BLaER1 treated with 17β-estradiol and CSF1 and Interleukin-3, amounts not matched to agents 10 nM and 100 nM (cell line): ENCODE data around the gene NXPH4.

Experiments
- H3K27ac ChIP-seq, 11 experiments: shearing (Covaris generic); formaldehyde crosslinking; 2 replicates each; pipeline ENCODE4 v1.8.1; 2022
- H3K27me3 ChIP-seq, 11 experiments: shearing (Covaris generic); formaldehyde crosslinking; 2 replicates each; pipeline ENCODE4 v1.8.1; 2022
- H3K36me3 ChIP-seq, 11 experiments: shearing (Covaris generic); formaldehyde crosslinking; 2 replicates each; pipeline ENCODE4 v1.8.1; 2022
- H3K4me1 ChIP-seq, 10 experiments: shearing (Covaris generic); formaldehyde crosslinking; 2 replicates each; pipeline ENCODE4 v1.8.1; 2022
- H3K4me2 ChIP-seq, 11 experiments: shearing (Covaris generic); formaldehyde crosslinking; 2 replicates each; pipeline ENCODE4 v1.8.1; 2022
- H3K4me3 ChIP-seq, 10 experiments: shearing (Covaris generic); formaldehyde crosslinking; 2 replicates each; pipeline ENCODE4 v1.8.1; 2022
- H3K9ac ChIP-seq, 11 experiments: shearing (Covaris generic); formaldehyde crosslinking; 2 replicates each; pipeline ENCODE4 v1.8.1; 2022
- H3K9me3 ChIP-seq, 11 experiments: shearing (Covaris generic); formaldehyde crosslinking; replicated peaks in 1 of 11; 2 replicates each; pipeline ENCODE4 v1.8.1; 2022
- H4K20me1 ChIP-seq, 11 experiments: shearing (Covaris generic); formaldehyde crosslinking; 2 replicates each; pipeline ENCODE4 v1.8.1; 2022
- Cebpa-rat ChIP-seq, 11 experiments: shearing (Covaris generic); IDR thresholded peaks; 2 replicates each; pipeline ENCODE4 v1.8.1; 2022

Gene NXPH4

GRCh38 chr12:57209916-57210315, 6.7 kb upstream of the NXPH4 start:
- peaks cover under 1 to 83% (median 9%) of the 10 kb centered on the region in 11 experiments; a peak in 15 of 22 replicates for H3K36me3 ChIP-seq
- TF ChIP-seq Cebpa-rat (IDR thresholded peaks at IDR 0.05), result no peak
- no peak overlapping the region; a peak in 1 of 22 replicates for H3K9ac ChIP-seq
- no peaks in the 10 kb centered on the region for H3K9me3 ChIP-seq
- peaks cover 5 to 99% (median 24%) of the 10 kb centered on the region in 11 experiments; a peak in 18 of 22 replicates for H4K20me1 ChIP-seq
- peaks cover 25 to 70% (median 65%) of the 10 kb centered on the region in 10 experiments for H3K4me1 ChIP-seq
- H3K4me2 ChIP-seq, result peak overlapping the region in 9 of 11 experiments; percentile 39 to 89 (median 75); a peak in 16 of 22 replicates
- no peak overlapping the region for H3K4me3 ChIP-seq
- no peak overlapping the region for H3K27ac ChIP-seq
- H3K27me3 ChIP-seq, result peaks cover 13 to 16% (median 16%) of the 10 kb centered on the region in 11 experiments

DNA sequence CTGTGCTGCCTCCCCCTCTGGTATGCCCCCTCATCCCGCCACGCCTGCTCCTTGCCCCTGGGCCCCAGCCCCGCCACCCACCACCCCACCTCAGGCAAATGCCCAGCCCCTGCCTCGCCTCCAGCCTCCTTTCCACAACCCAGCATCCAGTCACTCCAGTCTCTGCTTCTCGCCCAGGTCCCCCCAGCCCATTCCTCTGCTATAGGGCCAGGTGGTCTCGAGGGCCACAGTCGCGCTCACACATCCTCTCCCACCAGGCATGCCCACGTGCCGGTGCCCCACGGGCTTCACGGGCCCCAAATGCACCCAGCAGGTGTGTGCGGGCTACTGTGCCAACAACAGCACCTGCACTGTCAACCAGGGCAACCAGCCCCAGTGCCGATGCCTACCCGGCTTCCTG, 6.1 kb upstream of the NXPH4 start:
- Histone ChIP-seq H3K27ac (no peak overlapping the region), H3K4me1 (peaks cover 30 to 76% (median 68%) of the 10 kb centered on the region in 10 experiments), H3K27me3 (peaks cover 19 to 22% (median 21%) of the 10 kb centered on the region in 11 experiments), H3K4me3 (no peak overlapping the region), H3K9me3 (no peaks in the 10 kb centered on the region), H3K4me2 (peak overlapping the region in 9 of 11 experiments; percentile 39 to 89 (median 75); a peak in 18 of 22 replicates), H4K20me1 (peaks cover 11 to 99% (median 27%) of the 10 kb centered on the region in 11 experiments; a peak in 20 of 22 replicates), H3K9ac (peak overlapping the region in 2 of 11 experiments; percentile 2 to 33; a peak in 3 of 22 replicates), H3K36me3 (peaks cover 0 to 78% (median 4%) of the 10 kb centered on the region in 11 experiments; a peak in 13 of 22 replicates)
- TF ChIP-seq Cebpa-rat (IDR thresholded peaks at IDR 0.05), result no peak

- Histone ChIP-seq H3K4me2 (peak overlapping the region in 9 of 11 experiments; percentile 39 to 89 (median 75); a peak in 18 of 22 replicates), H3K9ac (peak overlapping the region in 2 of 11 experiments; percentile 2 to 33; a peak in 3 of 22 replicates), H3K4me3 (no peak overlapping the region), H3K36me3 (peaks cover 0 to 71% (median 0%) of the 10 kb centered on the region in 11 experiments; a peak in 12 of 22 replicates), H4K20me1 (peaks cover 17 to 99% (median 33%) of the 10 kb centered on the region in 11 experiments; a peak in 20 of 22 replicates), H3K4me1 (peaks cover 37 to 82% (median 75%) of the 10 kb centered on the region in 10 experiments), H3K27ac (no peak overlapping the region), H3K9me3 (no peaks in the 10 kb centered on the region), H3K27me3 (peaks cover 25 to 28% (median 27%) of the 10 kb centered on the region in 11 experiments)
- TF ChIP-seq Cebpa-rat (IDR thresholded peaks at IDR 0.05), result no peak
Observed at GRCh38 chr12:57210926-57211692, 5.5 kb upstream of the NXPH4 start.

- Histone ChIP-seq H3K27ac (no peak overlapping the region), H3K36me3 (peaks cover 0 to 63% (median 0%) of the 10 kb centered on the region in 11 experiments; a peak in 10 of 22 replicates), H3K4me3 (no peak overlapping the region), H4K20me1 (peaks cover 22 to 97% (median 39%) of the 10 kb centered on the region in 11 experiments), H3K9me3 (no peaks in the 10 kb centered on the region), H3K4me2 (peak overlapping the region in 10 of 11 experiments; percentile 24 to 89 (median 74); a peak in 18 of 22 replicates), H3K9ac (peak overlapping the region in 1 of 11 experiments; percentile 4; a peak in 1 of 22 replicates), H3K27me3 (peaks cover 35 to 38% (median 37%) of the 10 kb centered on the region in 11 experiments), H3K4me1 (peaks cover 44 to 89% (median 81%) of the 10 kb centered on the region in 10 experiments)
- no peak for TF ChIP-seq Cebpa-rat (IDR thresholded peaks at IDR 0.05)
Observed at GRCh38 chr12:57211791-57212700, 4.5 kb upstream of the NXPH4 start.

DNA sequence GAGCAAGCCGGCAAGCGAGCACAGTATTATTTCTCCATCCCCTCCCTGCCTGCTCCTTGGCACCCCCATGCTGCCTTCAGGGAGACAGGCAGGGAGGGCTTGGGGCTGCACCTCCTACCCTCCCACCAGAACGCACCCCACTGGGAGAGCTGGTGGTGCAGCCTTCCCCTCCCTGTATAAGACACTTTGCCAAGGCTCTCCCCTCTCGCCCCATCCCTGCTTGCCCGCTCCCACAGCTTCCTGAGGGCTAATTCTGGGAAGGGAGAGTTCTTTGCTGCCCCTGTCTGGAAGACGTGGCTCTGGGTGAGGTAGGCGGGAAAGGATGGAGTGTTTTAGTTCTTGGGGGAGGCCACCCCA, 3.9 kb upstream of the NXPH4 start:
- Histone ChIP-seq H4K20me1 (peaks cover 28 to 97% (median 46%) of the 10 kb centered on the region in 11 experiments), H3K27ac (no peak overlapping the region), H3K27me3 (peaks cover 41 to 44% (median 43%) of the 10 kb centered on the region in 11 experiments), H3K4me1 (peaks cover 47 to 96% (median 87%) of the 10 kb centered on the region in 10 experiments), H3K4me2 (peak overlapping the region; percentile 24 to 89 (median 71); a peak in 21 of 22 replicates), H3K9me3 (no peaks in the 10 kb centered on the region), H3K4me3 (no peak overlapping the region), H3K9ac (peak overlapping the region in 4 of 11 experiments; percentile 2 to 40 (median 27); a peak in 1 of 22 replicates), H3K36me3 (peaks cover 0 to 58% (median 0%) of the 10 kb centered on the region in 11 experiments; a peak in 10 of 22 replicates)
- no peak for TF ChIP-seq Cebpa-rat (IDR thresholded peaks at IDR 0.05)

- H3K4me3 ChIP-seq, result no peak overlapping the region
- H3K27ac ChIP-seq, result no peak overlapping the region
- peaks cover 33 to 97% (median 49%) of the 10 kb centered on the region in 11 experiments for H4K20me1 ChIP-seq
- peaks cover 47 to 94% (median 86%) of the 10 kb centered on the region in 10 experiments for H3K4me1 ChIP-seq
- no peak for TF ChIP-seq Cebpa-rat (IDR thresholded peaks at IDR 0.05)
- peaks cover 46 to 49% (median 48%) of the 10 kb centered on the region in 11 experiments for H3K27me3 ChIP-seq
- peaks cover 0 to 53% (median 0%) of the 10 kb centered on the region in 11 experiments; a peak in 10 of 22 replicates for H3K36me3 ChIP-seq
- H3K9ac ChIP-seq, result peak overlapping the region in 4 of 11 experiments; percentile 2 to 40 (median 27); a peak in 1 of 22 replicates
- H3K4me2 ChIP-seq, result peak overlapping the region; percentile 24 to 89 (median 71)
- H3K9me3 ChIP-seq, result no peaks in the 10 kb centered on the region
Observed at GRCh38 chr12:57213058-57213715, 3.4 kb upstream of the NXPH4 start.

DNA sequence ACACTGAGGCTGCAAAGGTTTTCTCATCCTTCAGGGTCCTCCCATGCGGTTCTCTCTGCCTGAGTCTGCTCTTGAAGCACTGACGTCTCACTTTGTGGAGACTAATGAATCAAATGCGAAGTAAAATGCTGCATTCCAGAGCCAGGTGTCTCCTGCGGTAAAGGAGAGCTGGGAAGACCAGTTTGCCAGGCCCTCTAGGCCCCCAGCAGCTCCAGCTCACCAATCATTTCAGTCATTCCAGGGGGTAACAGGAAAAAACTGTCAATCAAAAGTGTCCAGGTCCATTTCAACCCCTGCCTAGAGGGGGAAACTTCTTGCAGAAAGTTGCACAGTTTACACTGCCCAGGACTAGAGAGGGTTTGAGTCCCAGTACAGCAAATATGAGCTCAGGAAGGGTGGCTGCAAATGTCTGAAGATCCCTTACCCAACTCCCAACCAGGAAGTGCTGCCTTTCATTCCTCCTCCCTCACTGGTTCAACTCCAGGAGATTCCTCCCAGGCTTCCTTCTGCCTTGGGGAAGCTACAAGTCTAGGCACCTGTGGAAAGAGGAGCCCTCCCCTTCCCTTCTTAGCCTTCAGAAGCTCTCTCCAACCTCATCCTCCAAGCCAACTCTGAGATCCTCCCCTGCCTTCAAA, 2.7 kb upstream of the NXPH4 start:
- TF ChIP-seq Cebpa-rat (IDR thresholded peaks at IDR 0.05), result no peak
- peaks cover 40 to 97% (median 54%) of the 10 kb centered on the region in 11 experiments for H4K20me1 ChIP-seq
- H3K4me3 ChIP-seq, result no peak overlapping the region
- no peaks in the 10 kb centered on the region for H3K9me3 ChIP-seq
- H3K4me2 ChIP-seq, result peak overlapping the region; percentile 12 to 89 (median 71); a peak in 21 of 22 replicates
- no peak overlapping the region for H3K27ac ChIP-seq
- peaks cover 0 to 46% (median 0%) of the 10 kb centered on the region in 11 experiments; a peak in 10 of 22 replicates for H3K36me3 ChIP-seq
- H3K9ac ChIP-seq, result no peak overlapping the region
- H3K4me1 ChIP-seq, result peaks cover 47 to 89% (median 82%) of the 10 kb centered on the region in 10 experiments
- H3K27me3 ChIP-seq, result peaks cover 53 to 56% (median 55%) of the 10 kb centered on the region in 11 experiments
